ENCODE measurements around the gene STARD13.

Gene STARD13

GRCh38 chr13:33081666-33082065, 203.9 kb downstream of the STARD13 start:
- Mint-ChIP-seq H3K27me3 (ENCODE audit: low read depth, poor library complexity) (peaks cover 3% of the 10 kb centered on the region), H3K4me1 (peaks cover 45% of the 10 kb centered on the region), H3K27ac (no peak overlapping the region), H3K36me3 (ENCODE audit: low read depth) (no peaks in the 10 kb centered on the region), H3K9me3 (peaks cover 5% of the 10 kb centered on the region), H3K4me3 (no peak overlapping the region)
- TF ChIP-seq, protein P1, sequence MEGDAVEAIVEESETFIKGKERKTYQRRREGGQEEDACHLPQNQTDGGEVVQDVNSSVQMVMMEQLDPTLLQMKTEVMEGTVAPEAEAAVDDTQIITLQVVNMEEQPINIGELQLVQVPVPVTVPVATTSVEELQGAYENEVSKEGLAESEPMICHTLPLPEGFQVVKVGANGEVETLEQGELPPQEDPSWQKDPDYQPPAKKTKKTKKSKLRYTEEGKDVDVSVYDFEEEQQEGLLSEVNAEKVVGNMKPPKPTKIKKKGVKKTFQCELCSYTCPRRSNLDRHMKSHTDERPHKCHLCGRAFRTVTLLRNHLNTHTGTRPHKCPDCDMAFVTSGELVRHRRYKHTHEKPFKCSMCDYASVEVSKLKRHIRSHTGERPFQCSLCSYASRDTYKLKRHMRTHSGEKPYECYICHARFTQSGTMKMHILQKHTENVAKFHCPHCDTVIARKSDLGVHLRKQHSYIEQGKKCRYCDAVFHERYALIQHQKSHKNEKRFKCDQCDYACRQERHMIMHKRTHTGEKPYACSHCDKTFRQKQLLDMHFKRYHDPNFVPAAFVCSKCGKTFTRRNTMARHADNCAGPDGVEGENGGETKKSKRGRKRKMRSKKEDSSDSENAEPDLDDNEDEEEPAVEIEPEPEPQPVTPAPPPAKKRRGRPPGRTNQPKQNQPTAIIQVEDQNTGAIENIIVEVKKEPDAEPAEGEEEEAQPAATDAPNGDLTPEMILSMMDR (IDR thresholded peaks at IDR 0.05), result no peak
- no peak for DNase-seq

DNA sequence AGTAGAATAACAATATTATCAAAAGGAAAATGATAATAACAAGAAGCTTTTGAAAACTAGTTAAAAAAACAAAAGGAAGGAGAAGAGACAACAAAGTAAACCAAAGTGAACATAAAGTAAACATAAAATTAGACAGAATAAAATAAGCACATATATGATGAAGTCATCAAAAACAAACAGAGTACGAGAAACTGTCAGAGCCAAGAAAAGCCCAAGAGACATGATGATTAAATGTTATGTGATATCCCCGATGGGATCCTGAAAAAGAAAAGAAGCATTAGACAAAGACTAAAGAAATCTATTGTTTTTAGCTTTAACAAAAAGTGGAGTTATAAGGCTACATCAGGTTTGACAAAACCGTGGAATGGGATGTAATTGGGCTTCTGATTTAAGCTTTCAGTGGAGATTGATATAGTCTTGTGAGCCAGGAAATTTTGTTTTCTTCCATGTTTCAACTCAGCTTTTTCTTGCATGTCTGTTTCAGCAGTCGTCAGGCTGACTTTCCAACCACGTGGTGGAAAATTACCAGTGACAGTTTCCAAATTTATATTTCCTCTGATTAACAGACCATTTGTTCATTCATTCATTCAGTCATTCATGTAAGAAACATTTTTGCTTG, 204.5 kb downstream of the STARD13 start:
- peaks cover 45% of the 10 kb centered on the region for H3K4me1 Mint-ChIP-seq
- H3K27ac Mint-ChIP-seq, result peak overlapping the region; percentile 4
- peaks cover 3% of the 10 kb centered on the region for H3K27me3 Mint-ChIP-seq (ENCODE audit: low read depth, poor library complexity)
- no peaks in the 10 kb centered on the region for H3K36me3 Mint-ChIP-seq (ENCODE audit: low read depth)
- H3K9me3 Mint-ChIP-seq, result peaks cover 5% of the 10 kb centered on the region
- TF ChIP-seq, protein P1 (IDR thresholded peaks at IDR 0.05), result no peak
- no peak overlapping the region for H3K4me3 Mint-ChIP-seq
- DNase-seq, result no peak

- TF ChIP-seq, protein P1 (IDR thresholded peaks at IDR 0.05), result no peak
- H3K36me3 Mint-ChIP-seq (ENCODE audit: low read depth), result no peaks in the 10 kb centered on the region
Measured at GRCh38 chr13:33079960-33080359, 205.6 kb downstream of the STARD13 start.

GRCh38 chr13:33078263-33078662, 207.3 kb downstream of the STARD13 start:
- peaks cover 41% of the 10 kb centered on the region for H3K4me1 Mint-ChIP-seq

More at GRCh38 chr13:33079960-33080359, 205.6 kb downstream of the STARD13 start:
- Mint-ChIP-seq H3K27ac (no peak overlapping the region), H3K4me3 (no peak overlapping the region), H3K4me1 (peaks cover 41% of the 10 kb centered on the region), H3K9me3 (peaks cover 5% of the 10 kb centered on the region), H3K27me3 (ENCODE audit: low read depth, poor library complexity) (peaks cover 3% of the 10 kb centered on the region)
- no peak for DNase-seq

GRCh38 chr13:33076001-33076992, 209.3 kb downstream of the STARD13 start:
- TF ChIP-seq, protein P1 (IDR thresholded peaks at IDR 0.05), result no peak
- no peaks in the 10 kb centered on the region for H3K9me3 Mint-ChIP-seq
- peaks cover 31% of the 10 kb centered on the region for H3K4me1 Mint-ChIP-seq
- H3K4me3 Mint-ChIP-seq, result no peak overlapping the region
- no peaks in the 10 kb centered on the region for H3K36me3 Mint-ChIP-seq (ENCODE audit: low read depth)
- no peak for DNase-seq
- peaks cover 3% of the 10 kb centered on the region for H3K27me3 Mint-ChIP-seq (ENCODE audit: low read depth, poor library complexity)
- no peak overlapping the region for H3K27ac Mint-ChIP-seq

More at GRCh38 chr13:33078263-33078662, 207.3 kb downstream of the STARD13 start:
- peaks cover 5% of the 10 kb centered on the region for H3K9me3 Mint-ChIP-seq
- H3K27ac Mint-ChIP-seq, result peak overlapping the region; percentile 30
- no peaks in the 10 kb centered on the region for H3K36me3 Mint-ChIP-seq (ENCODE audit: low read depth)
- peaks cover 3% of the 10 kb centered on the region for H3K27me3 Mint-ChIP-seq (ENCODE audit: low read depth, poor library complexity)
- H3K4me3 Mint-ChIP-seq, result no peak overlapping the region
- TF ChIP-seq, protein P1 (IDR thresholded peaks at IDR 0.05), result no peak
- no peak for DNase-seq

All from nephron progenitor cell (in vitro differentiated cells).